Endothelial cell of umbilical vein (primary cell): Measurements from ENCODE around the gene KIAA0825.

Experiments
- CTCF ChIP-seq, 2 donors: IDR thresholded peaks; 1 replicate in 1 of 2; 2 replicates in 1 of 2; pipeline ENCODE4 v1.5.1; 2011; ENCODE audit warnings: low read length in 2 of 2, mild to moderate bottlenecking in 2 of 2, moderate library complexity in 2 of 2, control low read depth in 1 of 2, inconsistent platforms in 1 of 2, low read depth in 1 of 2; ENCODE audit not compliant: insufficient read depth in 1 of 2; ENCODE audit errors: extremely low read depth in 1 of 2
- EZH2 ChIP-seq: IDR thresholded peaks from 2 replicates; pipeline ENCODE4 v1.6.1; 2012; ENCODE audit warnings: borderline replicate concordance, low read depth, mild to moderate bottlenecking, moderate library complexity, low read length, inconsistent platforms; ENCODE audit not compliant: severe bottlenecking
- JUN ChIP-seq: IDR thresholded peaks from 2 replicates; pipeline ENCODE4 v1.6.1; 2011; ENCODE audit warnings: borderline replicate concordance, low read depth; ENCODE audit not compliant: insufficient read length, insufficient read depth
- MAX ChIP-seq: IDR thresholded peaks from 2 replicates; pipeline ENCODE4 v1.6.1; 2011; ENCODE audit not compliant: insufficient read depth, insufficient read length
- MYC ChIP-seq: IDR thresholded peaks from one replicate; pipeline ENCODE4 v1.6.1; 2011; ENCODE audit warnings: mild to moderate bottlenecking, low read depth, low read length
- POLR2A ChIP-seq: IDR thresholded peaks from 2 replicates; pipeline ENCODE4 v1.6.1; 2012; ENCODE audit warnings: low read depth, mild to moderate bottlenecking, control low read depth, low read length
- POLR2AphosphoS5 ChIP-seq: IDR thresholded peaks from 2 replicates; pipeline ENCODE4 v1.6.1; 2012; ENCODE audit warnings: low read depth, mild to moderate bottlenecking, control low read depth, low read length, moderate library complexity; ENCODE audit not compliant: insufficient read depth

GRCh38 chr5:94209272-94209671 lies 409.1 kb downstream of the KIAA0825 start:
- no peak for TF ChIP-seq POLR2AphosphoS5
- TF ChIP-seq JUN, result no peak
- no peak for TF ChIP-seq CTCF (IDR thresholded peaks at IDR 0.05; ENCODE audit: extremely low read depth in 1 of 2, insufficient read depth in 1 of 2, low read depth in 1 of 2, low read length in 2 of 2)
- TF ChIP-seq EZH2, result no peak
- no peak for TF ChIP-seq MYC
- TF ChIP-seq POLR2A, result no peak
- TF ChIP-seq MAX, result no peak
